Ovary (tissue), 3 donors: Measurements from ENCODE around the gene RFX3.

Experiments used
- CTCF ChIP-seq, 3 donors: fragments of 450-650 bp in 2 of 3; fragments of 200-600 bp in 1 of 3; IDR thresholded peaks; one replicate each; pipeline versions ENCODE4 v1.5.1 to v1.8.0; 2016 to 2022; ENCODE audit warnings: antibody characterized with exemption in 3 of 3, mild to moderate bottlenecking in 1 of 3
- EP300 ChIP-seq: sonication (generic); formaldehyde crosslinking; IDR thresholded peaks from one replicate; pipeline ENCODE4 v1.6.1; 2017; ENCODE audit warnings: antibody characterized with exemption
- POLR2A ChIP-seq: fragments of 450-650 bp; IDR thresholded peaks from one replicate; pipeline ENCODE4 v1.6.1; 2017; ENCODE audit warnings: antibody characterized with exemption, mild to moderate bottlenecking, moderate library complexity
- donor health status: DM: no; HTN: no; CAD: no.

DNA sequence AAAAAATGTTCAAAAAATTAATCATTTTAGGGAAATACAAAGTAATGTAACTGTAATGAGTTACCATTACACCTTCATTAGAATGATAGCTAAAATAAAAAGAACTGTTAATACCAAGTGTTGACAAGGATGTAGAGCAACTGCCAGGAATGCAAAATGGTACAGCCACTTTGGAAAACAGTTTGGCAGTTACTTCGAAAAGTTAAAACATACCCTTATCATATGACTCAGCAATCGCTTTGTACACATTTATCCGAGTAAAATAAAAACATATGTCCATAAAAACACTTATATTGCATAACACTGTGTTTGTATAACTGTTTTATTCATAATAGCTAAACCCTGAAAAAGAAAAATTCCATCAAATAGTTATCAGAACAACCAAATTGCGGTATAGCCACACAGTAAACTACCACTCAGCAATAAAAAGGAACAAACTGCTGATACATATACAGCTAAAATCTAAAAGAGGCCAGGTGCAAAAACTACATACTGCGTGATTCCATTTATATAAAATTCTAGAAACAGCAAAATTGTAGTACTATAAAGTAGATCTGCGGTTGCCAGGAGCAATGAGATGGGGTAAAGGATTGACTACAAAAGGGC, 61.7 kb downstream of the RFX3 start:
- no peak for TF ChIP-seq CTCF (IDR thresholded peaks at IDR 0.05)
- TF ChIP-seq POLR2A, result no peak
- no peak for TF ChIP-seq EP300
